Measurements from ENCODE around the gene PLD2.
A peak's percentile ranks its signal among the peaks of the same experiment; 100 is the strongest.

PLD2 gene, protein sequence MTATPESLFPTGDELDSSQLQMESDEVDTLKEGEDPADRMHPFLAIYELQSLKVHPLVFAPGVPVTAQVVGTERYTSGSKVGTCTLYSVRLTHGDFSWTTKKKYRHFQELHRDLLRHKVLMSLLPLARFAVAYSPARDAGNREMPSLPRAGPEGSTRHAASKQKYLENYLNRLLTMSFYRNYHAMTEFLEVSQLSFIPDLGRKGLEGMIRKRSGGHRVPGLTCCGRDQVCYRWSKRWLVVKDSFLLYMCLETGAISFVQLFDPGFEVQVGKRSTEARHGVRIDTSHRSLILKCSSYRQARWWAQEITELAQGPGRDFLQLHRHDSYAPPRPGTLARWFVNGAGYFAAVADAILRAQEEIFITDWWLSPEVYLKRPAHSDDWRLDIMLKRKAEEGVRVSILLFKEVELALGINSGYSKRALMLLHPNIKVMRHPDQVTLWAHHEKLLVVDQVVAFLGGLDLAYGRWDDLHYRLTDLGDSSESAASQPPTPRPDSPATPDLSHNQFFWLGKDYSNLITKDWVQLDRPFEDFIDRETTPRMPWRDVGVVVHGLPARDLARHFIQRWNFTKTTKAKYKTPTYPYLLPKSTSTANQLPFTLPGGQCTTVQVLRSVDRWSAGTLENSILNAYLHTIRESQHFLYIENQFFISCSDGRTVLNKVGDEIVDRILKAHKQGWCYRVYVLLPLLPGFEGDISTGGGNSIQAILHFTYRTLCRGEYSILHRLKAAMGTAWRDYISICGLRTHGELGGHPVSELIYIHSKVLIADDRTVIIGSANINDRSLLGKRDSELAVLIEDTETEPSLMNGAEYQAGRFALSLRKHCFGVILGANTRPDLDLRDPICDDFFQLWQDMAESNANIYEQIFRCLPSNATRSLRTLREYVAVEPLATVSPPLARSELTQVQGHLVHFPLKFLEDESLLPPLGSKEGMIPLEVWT

DNA sequence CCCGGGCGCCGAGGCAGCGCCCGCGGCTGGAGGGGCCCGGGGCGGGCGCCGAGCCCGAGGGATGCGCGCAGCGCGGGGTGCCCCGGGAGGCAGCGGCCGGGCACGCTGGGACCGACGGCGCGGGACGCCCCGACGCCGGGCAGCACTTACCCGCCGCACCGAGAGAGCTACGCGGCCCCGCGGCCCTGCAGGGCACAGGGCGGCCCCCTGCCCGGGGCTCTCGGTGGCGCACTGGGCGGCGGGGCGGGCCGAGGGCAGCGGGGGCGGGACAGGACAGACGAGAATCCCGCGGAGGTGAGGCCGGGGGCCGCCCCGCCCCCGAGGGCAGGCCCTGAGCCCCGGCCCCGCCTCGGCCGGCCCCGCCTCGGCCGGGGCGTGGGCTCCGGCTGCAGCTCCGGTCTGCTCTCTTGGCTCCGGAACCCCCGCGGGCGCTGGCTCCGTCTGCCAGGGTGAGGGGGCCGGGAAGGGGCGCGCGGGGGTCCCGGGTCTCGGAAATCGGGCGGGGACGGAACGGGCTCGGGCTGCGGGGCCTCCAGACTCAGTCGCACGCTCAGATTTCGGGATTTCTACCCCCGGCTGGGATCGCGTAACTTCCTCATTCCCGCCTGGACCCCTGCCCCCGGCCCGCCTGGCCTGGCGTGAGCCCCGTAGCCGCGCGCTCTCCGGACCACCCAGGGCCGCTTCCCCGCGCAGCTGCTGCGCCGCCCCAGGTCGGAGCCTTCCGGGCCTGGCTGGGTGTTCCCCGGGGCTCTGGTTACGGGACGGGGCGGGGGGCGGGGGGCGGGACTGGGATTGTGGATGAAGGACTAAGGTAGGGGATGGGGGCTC is at the start of gene PLD2:
TSS of gene PLD2 (plus strand) at position 376 of the 828 bp plus-strand sequence. CDS start 621 bp downstream, outside the sequence.
- Mint-ChIP-seq H3K27ac (no peak within 1 kb of the TSS), H3K36me3 (ENCODE audit: low read depth) (peaks cover 2% of the 10 kb centered on the region), H3K27me3 (no peaks in the 10 kb centered on the region), H3K4me1 (peaks cover 8% of the 10 kb centered on the region), H3K4me3 (peak within 1 kb of the TSS; percentile 76), H3K9me3 (no peaks in the 10 kb centered on the region)
- ATAC-seq (peak; percentile 96), DNase-seq (peak; percentile 90)

DNA sequence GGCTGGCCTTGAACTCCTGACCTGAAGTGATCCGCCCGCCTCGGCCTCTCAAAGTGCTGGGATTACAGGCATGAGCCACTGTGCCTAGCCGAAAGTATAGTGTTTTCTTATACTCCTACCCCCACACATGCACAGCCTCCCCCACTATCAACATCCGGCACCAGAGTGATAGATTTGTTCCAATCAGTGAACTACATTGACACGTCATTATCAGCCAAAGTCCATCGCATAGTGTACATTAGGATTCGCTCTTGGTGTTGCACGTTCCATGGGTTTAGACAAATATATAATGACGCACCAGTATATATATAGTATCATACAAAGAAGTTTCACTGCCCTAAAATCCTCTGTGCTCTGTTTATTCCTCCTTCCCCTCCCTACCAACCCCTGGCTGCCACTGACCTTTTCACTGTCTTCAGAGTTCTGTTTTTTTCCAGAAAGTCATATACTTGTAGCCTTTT is 47.1 kb upstream of the PLD2 start:
- no peak for DNase-seq
- no peak for ATAC-seq
- H3K4me3 Mint-ChIP-seq = no peak overlapping the region
- H3K9me3 Mint-ChIP-seq = no peaks in the 10 kb centered on the region
- H3K36me3 Mint-ChIP-seq (ENCODE audit: low read depth) = no peaks in the 10 kb centered on the region
- H3K27ac Mint-ChIP-seq = no peak overlapping the region
- H3K27me3 Mint-ChIP-seq = peaks cover 4% of the 10 kb centered on the region
- no peaks in the 10 kb centered on the region for H3K4me1 Mint-ChIP-seq

DNA sequence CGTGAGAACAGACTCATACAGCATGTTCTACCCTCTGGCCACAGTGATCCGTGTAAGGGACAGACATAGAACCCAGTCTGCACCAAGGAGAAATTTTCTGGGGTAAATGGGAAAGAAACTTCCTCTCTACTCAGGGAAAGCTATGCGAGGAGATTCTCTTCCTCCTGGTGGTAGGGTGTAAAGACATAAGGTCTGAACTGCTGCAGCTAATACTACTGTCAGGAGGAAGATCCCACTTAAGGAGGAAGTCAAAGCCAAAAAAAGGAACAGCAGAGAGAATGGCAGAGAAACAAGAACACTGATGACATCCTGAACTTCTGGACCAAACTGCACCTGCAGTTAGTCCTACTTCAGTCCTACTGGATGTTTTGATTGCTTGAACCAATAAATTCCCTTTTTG is 42.4 kb upstream of the PLD2 start:
- H3K27ac Mint-ChIP-seq = no peak overlapping the region
- no peak for DNase-seq
- H3K4me3 Mint-ChIP-seq = no peak overlapping the region
- H3K4me1 Mint-ChIP-seq = peaks cover 2% of the 10 kb centered on the region
- ATAC-seq = no peak
- no peaks in the 10 kb centered on the region for H3K9me3 Mint-ChIP-seq
- H3K36me3 Mint-ChIP-seq (ENCODE audit: low read depth) = no peaks in the 10 kb centered on the region
- H3K27me3 Mint-ChIP-seq = peaks cover 4% of the 10 kb centered on the region

DNA sequence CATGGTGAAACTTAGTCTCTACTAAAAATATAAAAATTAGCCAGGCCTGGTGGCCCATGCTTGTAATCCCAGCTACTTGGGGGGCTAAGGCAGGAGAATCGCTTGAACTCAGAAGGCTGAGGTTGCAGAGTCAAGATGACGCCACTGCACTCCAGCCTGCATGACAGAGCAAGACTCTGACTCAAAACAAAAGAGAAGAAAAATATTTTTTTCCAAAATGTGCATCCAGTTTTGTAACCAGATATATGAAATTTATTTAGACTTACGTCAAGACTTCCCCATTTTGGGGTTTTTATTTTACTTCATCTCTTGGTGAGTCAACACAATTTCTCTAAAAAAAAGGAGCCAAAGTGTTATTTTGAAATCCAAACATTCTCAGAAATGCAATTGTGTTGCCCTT is 40.8 kb upstream of the PLD2 start:
- no peak for DNase-seq
- H3K4me3 Mint-ChIP-seq = no peak overlapping the region
- H3K27ac Mint-ChIP-seq = no peak overlapping the region
- H3K27me3 Mint-ChIP-seq = peaks cover 4% of the 10 kb centered on the region
- H3K36me3 Mint-ChIP-seq (ENCODE audit: low read depth) = no peaks in the 10 kb centered on the region
- ATAC-seq = no peak
- H3K9me3 Mint-ChIP-seq = no peaks in the 10 kb centered on the region
- peaks cover 2% of the 10 kb centered on the region for H3K4me1 Mint-ChIP-seq

DNA sequence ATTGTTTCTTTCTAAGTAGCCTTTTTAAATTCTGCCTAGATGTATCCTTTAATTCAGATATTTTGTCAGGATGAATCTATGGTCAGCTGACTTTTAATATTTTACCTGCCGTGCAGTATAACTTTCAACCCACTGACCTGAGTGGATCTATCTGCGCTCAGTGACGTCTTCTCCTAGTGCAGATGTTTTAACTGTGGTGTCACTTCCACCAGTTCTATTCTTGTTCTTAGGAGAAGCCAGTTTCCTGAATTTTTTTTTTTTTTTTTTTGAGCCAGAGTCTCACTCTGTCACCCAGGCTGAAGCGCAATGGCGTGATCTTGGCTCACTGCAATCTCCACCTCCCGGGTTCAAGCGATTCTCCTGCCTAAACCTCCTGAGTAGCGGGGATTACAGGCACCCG is 40.2 kb upstream of the PLD2 start:
- DNase-seq (no peak), ATAC-seq (no peak)
- Mint-ChIP-seq H3K27me3 (peaks cover 4% of the 10 kb centered on the region), H3K27ac (no peak overlapping the region), H3K4me1 (peaks cover 4% of the 10 kb centered on the region), H3K9me3 (no peaks in the 10 kb centered on the region), H3K36me3 (ENCODE audit: low read depth) (no peaks in the 10 kb centered on the region), H3K4me3 (no peak overlapping the region)

DNA sequence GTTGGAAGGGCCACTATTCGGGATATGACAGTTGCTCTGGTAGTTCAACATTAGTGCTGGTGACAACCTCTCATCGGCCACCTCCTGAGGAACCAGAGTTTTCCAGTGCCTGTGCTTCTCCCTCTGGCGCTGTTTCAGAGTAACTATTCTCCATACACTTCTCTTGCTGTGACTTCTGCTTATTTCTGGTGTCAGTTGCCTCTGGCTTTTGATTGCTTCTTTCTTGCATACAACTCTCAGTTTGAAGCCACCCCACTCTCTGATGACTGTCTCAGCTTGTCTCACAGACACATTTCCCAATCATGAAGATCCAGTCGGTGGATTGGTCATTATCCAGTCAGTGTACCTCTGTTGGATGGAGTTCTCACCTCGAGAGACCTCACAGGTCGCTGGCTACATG is 38.7 kb upstream of the PLD2 start:
- Mint-ChIP-seq H3K4me3 (no peak overlapping the region), H3K9me3 (no peaks in the 10 kb centered on the region), H3K36me3 (ENCODE audit: low read depth) (no peaks in the 10 kb centered on the region), H3K27ac (no peak overlapping the region), H3K27me3 (peaks cover 4% of the 10 kb centered on the region), H3K4me1 (peaks cover 5% of the 10 kb centered on the region)
- ATAC-seq (no peak), DNase-seq (no peak)

DNA sequence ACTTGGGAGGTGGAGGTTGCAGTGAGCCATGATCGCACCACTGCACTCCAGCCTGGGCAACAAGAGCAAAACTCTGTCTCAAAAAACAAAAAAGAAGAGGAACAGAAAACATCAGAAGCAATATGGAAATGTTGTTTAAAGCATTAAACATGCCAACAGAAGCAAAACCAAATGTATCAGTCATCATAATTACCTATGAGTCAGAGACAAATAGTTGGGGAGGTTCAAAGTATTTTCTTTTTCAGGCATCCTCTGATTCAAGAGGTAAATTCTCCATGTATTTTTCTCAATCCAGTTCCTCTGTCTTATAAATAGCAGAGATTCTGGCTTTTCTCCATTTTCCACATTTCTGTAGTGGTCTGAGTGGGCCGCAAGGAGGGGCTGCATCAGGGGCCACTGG is 37.3 kb upstream of the PLD2 start:
- Mint-ChIP-seq H3K4me1 (peaks cover 5% of the 10 kb centered on the region), H3K4me3 (no peak overlapping the region), H3K27ac (no peak overlapping the region), H3K36me3 (ENCODE audit: low read depth) (no peaks in the 10 kb centered on the region), H3K9me3 (no peaks in the 10 kb centered on the region), H3K27me3 (peaks cover 4% of the 10 kb centered on the region)
- DNase-seq = no peak
- no peak for ATAC-seq

DNA sequence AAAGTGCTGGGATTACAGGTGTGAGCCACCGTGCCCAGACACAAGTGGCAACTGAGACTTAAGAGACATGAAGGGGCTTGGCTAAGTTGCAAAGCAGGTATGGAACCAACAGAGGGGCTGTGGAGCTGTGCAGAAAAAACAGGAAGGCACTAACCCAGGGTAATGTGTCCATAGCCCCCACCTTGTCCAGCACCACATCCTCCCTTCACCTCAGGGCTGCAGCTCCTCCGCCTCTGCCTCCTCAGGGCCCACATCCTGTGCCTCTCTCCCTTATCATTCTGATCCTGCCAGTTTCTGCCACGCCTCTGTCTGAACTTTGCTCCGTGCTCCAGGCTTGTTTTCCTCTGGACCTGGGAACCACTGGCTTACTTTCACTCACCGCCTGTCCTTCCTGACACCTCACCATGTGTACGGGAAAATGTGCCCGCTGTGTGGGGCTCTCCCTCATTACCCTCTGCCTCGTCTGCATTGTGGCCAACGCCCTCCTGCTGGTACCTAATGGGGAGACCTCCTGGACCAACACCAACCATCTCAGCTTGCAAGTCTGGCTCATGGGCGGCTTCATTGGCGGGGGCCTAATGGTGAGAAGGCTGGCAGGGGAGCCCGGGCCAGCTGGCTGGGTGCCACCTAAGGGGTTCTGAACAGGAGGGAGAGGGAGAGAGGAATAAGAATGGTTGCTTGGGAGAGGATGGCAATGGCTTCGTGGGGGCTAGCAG is 35.3 kb upstream of the PLD2 start, which contains the start of gene TM4SF5:
TSS of gene TM4SF5 (plus strand) at position 368 of the 716 bp plus-strand sequence. CDS start at position 405, 37 bp downstream.
- peak within 1 kb of the TSS; percentile 37 for H3K27ac Mint-ChIP-seq
- no peaks in the 10 kb centered on the region for H3K36me3 Mint-ChIP-seq (ENCODE audit: low read depth)
- peaks cover 4% of the 10 kb centered on the region for H3K27me3 Mint-ChIP-seq
- peaks cover 5% of the 10 kb centered on the region for H3K4me1 Mint-ChIP-seq
- no peak for ATAC-seq
- no peaks in the 10 kb centered on the region for H3K9me3 Mint-ChIP-seq
- no peak within 1 kb of the TSS for H3K4me3 Mint-ChIP-seq
- no peak for DNase-seq

DNA sequence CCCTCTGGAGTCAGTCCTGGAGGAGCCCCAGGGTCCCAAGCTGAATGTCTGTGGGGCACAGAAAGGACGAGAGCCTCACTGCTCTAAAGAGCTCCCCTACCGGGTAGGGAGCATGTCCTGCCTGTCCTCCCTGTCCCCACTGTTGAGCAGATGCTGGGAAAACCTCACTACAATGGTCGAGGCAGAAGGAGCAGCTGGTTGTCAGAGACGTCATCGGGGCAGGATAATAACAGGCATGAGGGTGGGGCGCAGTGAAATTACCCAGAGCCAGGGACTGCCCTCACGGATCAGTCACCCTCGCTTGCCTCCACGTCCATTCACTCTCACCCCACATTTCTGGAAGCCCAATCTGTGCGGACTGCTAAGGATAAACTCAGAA is 34.7 kb upstream of the PLD2 start:
- Mint-ChIP-seq H3K4me3 (no peak overlapping the region), H3K36me3 (ENCODE audit: low read depth) (no peaks in the 10 kb centered on the region), H3K27ac (no peak overlapping the region), H3K4me1 (peaks cover 5% of the 10 kb centered on the region), H3K9me3 (no peaks in the 10 kb centered on the region), H3K27me3 (peaks cover 4% of the 10 kb centered on the region)
- DNase-seq = no peak
- ATAC-seq = no peak

DNA sequence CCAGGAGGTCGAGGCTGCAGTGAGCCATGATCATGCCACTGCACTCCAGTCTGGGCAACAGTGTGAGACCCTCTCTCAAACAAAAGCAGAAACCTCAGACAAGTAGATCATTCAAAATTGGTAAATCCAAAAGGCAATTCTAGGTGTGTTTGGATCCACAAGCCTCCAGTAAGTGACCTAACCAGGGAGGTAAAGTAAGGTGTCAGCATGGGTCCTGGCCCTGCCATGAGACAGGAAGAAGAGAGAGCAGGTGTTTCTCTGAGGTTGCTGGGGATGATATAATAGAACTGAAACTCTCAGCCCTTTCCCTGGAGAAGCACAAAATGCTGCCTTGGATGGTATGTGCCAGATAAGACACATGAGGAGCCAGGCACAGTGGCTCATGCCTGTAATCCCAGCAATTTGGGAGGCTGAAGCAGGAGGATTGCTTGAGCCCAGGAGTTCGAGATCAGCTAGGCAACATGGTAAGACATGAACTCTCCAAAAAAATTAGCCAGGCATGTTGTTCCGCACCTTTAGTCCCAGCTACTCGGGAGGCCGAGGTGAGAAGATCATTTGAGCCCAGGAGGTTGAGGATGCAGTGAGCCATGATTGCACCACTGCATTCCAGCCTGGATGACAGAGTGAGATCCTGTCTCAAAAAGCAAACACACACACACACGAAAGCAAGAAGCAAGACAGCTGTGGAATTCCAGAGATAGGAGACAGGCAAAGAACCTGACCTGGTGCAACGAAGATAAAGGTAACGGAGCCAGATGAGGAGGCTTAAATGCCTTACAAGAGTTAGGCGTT is 28.8 kb upstream of the PLD2 start:
- Mint-ChIP-seq H3K4me3 (no peak overlapping the region), H3K27ac (no peak overlapping the region), H3K9me3 (no peaks in the 10 kb centered on the region), H3K36me3 (ENCODE audit: low read depth) (no peaks in the 10 kb centered on the region), H3K27me3 (peaks cover 28% of the 10 kb centered on the region), H3K4me1 (no peaks in the 10 kb centered on the region)
- no peak for DNase-seq
- no peak for ATAC-seq

DNA sequence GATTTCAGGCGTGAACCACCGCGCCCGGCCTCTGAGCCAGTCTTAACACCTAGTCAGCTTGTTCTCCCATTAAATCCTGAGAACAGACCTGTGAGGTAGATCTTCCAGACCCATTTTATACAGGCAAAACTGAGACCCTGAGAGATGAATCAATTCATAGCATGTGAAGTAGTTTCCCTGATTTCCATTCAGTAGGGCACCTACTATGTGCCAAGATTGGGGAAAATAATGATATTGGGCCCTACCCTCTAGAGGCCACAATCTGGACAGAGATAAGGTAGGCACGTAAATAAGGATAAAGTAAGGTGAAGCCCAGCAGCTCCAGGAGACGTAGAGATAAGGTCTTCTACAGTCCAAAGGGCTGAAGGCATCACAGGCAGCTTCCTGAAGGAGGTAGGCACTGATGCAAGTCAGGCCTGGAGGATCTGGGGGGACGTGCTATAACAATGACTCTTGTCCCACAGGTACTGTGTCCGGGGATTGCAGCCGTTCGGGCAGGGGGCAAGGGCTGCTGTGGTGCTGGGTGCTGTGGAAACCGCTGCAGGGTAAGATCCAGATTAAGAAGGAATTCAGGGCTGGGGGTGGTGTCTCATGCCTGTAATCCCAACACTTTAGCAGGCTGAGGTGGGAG is 26.5 kb upstream of the PLD2 start:
- no peak overlapping the region for H3K4me3 Mint-ChIP-seq
- no peaks in the 10 kb centered on the region for H3K36me3 Mint-ChIP-seq (ENCODE audit: low read depth)
- peaks cover 2% of the 10 kb centered on the region for H3K4me1 Mint-ChIP-seq
- peaks cover 47% of the 10 kb centered on the region for H3K27me3 Mint-ChIP-seq
- ATAC-seq = no peak
- no peak overlapping the region for H3K27ac Mint-ChIP-seq
- DNase-seq = no peak
- no peaks in the 10 kb centered on the region for H3K9me3 Mint-ChIP-seq

DNA sequence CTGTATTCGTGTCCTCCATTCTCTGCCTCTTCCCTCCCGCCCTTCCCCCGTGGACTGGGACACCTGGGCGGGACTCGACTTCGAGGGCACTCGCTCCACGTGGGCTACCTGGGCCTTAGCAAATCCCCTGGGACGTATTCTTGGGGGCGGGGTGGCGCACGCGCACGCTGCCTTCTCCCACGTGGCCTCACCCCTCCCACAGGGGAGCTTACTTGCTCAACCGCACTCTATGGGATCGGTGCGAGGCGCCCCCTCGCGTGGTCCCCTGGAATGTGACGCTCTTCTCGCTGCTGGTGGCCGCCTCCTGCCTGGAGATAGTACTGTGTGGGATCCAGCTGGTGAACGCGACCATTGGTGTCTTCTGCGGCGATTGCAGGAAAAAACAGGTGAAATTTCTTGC is 24.3 kb upstream of the PLD2 start:
- DNase-seq = no peak
- no peak overlapping the region for H3K4me3 Mint-ChIP-seq
- peaks cover 68% of the 10 kb centered on the region for H3K27me3 Mint-ChIP-seq
- peak; percentile 39 for ATAC-seq
- no peak overlapping the region for H3K27ac Mint-ChIP-seq
- peaks cover 14% of the 10 kb centered on the region for H3K4me1 Mint-ChIP-seq
- no peaks in the 10 kb centered on the region for H3K9me3 Mint-ChIP-seq
- no peaks in the 10 kb centered on the region for H3K36me3 Mint-ChIP-seq (ENCODE audit: low read depth)
